Measurements from ENCODE around the gene CERS5.

The CERS5 gene

DNA sequence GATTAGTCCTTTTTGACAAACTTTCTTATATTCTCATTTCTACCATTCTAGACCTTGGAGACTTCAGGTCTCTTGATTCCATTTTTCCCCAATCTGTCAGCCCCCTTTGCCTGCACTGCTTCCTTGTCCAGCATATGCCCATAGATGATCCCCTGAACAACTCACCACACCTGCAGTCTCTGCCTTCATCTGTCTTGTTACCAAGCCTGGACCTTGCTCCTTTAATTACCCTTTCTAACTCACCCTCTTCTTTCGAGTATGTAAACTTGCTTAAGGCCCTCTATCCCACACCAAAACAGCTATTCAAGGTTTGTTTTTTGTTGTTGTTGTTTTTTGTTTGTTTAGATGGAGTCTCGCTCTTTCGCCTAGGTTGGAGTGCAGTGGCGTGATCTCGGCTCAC is 45.5 kb downstream of the CERS5 start:
- DNase-seq: no peak

- no peak for DNase-seq
These were observed 46.2 kb downstream of the CERS5 start for GRCh38 chr12:50120953-50121352.

DNA sequence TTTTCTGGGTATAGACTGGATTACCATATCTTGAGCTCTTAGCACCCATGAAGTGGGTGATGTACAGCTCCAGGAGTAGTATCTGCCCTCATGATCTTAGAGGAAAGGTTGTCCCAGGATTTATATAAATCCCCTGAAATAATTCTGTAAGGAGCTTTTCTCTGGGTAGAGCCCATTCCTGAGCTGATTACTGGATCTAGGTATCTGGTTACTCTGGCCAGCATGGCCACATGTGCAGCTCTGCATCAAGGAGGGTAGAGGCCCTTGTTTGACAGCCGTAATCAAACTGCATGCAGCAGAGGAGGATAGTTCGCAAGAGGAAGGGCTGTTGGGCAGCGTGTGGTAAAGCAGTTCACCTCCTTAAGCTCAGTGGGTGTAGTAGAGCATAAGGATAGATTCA is 46.6 kb downstream of the CERS5 start:
- DNase-seq: no peak

DNA sequence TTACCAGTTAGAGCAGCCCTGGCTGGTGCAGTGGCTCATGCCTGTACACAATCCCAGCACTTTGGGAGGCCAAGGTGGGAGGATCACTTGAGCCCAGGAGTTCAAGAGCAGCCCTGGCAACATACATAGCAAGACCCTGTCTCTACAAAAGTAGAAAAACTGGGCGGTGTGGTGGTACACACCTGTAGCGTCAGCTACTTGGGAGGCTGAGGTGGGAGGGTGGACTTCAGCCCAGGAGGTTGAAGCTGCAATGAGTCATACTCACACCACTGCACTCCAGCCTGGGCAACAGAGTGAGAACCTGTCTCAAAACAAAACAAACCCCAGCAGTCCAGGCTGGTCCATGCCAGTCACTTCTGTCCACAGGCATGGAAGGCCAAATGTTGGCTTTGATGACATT is 47.8 kb downstream of the CERS5 start:
- DNase-seq: no peak

DNA sequence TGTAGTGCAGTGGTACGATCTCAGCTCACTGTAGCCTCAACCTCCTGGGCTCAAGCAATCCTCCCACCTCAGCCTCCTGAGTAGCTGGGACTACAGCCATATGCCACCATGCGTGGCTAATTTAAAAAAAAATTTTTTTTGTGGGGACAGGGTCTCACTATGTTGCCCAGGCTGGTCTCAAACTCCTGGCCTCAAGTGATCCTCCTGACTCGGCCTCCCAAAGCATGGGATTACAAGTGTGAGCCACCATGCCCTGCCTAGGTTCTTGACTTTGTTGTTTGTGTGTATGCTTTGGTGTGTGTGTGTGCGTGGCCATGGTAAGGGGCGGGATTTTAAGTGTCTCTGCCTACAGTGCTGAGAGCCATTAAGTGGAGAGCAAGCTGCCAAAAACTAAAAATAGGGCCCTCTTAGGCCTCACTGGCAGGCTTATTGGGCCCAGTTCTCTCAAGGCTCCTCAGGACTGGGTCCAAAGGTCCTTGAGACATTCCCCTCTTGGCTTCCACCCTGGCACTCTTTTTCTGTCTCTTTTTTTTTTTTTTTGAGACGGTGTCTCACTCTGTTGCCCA is 50.0 kb downstream of the CERS5 start:
- no peak for DNase-seq

GRCh38 chr12:50112456-50113218 is 54.5 kb downstream of the CERS5 start:
- peak; percentile 39 for DNase-seq

- DNase-seq: peak; percentile 98
These were observed 55.3 kb downstream of the CERS5 start, which contains the start of gene COX14 for GRCh38 chr12:50111693-50112455. TSS of gene COX14 (plus strand) at chr12:50112236. CDS start at chr12:50120044, 7,808 bp downstream.

- DNase-seq: no peak
These were observed 55.8 kb downstream of the CERS5 start for GRCh38 chr12:50111395-50111692.

DNA sequence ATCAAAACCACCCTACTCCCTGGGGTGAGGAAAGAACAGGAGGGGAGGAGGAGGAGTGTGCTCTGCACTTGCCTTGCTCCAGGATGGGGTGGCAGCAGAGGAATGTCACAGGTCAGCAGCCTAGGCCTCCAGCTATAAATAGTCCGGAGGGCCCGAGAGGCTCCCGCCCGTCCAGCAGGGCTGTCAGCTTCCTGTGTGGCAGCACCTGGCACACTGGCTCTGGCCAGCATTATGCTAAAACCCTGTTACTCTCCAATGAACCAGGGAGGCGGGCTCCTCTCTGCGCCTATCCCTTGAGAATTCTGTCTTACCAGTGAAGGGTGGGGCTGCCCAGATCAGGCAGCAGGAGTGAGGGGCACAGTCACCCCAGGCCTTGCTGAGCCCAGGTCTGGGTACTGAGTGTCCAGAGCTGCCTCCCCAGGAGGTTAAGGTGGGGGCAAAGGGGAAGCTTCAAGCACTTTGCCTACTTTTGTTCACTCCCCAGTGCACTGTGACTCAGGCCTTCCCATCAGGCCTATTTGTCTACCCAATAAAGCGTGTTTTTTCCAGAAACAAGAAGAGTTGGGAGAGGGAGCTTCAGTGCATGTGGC is 56.3 kb downstream of the CERS5 start:
- peak; percentile 35 for DNase-seq

- DNase-seq: peak; percentile 56
These were observed 56.9 kb downstream of the CERS5 start for GRCh38 chr12:50110127-50110761.

GRCh38 chr12:50109319-50109718 is 57.9 kb downstream of the CERS5 start:
- no peak for DNase-seq

GRCh38 chr12:50107416-50108268 is 59.5 kb downstream of the CERS5 start:
- DNase-seq: no peak

GRCh38 chr12:50106907-50107306 is 60.3 kb downstream of the CERS5 start:
- no peak for DNase-seq

DNA sequence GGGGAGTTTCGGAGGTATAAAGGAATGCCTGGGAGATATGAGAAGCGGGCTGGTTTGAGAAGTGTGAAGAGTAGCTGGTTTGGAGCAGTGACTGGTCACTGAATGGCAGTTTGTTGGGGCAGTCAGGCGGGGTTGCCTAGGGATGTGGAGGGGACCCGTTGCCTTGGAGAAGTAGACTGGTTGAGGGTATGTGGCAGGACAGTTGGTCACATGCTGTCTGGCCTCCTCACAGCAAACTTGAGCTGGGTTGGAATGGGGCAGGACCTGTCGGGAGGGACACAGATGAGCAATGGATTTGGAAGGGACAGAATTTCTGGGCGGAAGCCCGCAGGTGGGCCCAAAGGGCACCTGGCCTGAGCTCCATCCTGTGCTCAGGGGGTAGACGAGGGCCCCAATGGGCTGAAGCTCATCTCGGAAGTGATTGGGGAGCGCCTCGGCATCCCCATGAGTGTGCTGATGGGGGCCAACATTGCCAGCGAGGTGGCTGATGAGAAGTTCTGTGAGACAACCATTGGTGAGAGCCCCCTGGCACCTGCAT is 61.2 kb downstream of the CERS5 start:
- no peak for DNase-seq

DNA sequence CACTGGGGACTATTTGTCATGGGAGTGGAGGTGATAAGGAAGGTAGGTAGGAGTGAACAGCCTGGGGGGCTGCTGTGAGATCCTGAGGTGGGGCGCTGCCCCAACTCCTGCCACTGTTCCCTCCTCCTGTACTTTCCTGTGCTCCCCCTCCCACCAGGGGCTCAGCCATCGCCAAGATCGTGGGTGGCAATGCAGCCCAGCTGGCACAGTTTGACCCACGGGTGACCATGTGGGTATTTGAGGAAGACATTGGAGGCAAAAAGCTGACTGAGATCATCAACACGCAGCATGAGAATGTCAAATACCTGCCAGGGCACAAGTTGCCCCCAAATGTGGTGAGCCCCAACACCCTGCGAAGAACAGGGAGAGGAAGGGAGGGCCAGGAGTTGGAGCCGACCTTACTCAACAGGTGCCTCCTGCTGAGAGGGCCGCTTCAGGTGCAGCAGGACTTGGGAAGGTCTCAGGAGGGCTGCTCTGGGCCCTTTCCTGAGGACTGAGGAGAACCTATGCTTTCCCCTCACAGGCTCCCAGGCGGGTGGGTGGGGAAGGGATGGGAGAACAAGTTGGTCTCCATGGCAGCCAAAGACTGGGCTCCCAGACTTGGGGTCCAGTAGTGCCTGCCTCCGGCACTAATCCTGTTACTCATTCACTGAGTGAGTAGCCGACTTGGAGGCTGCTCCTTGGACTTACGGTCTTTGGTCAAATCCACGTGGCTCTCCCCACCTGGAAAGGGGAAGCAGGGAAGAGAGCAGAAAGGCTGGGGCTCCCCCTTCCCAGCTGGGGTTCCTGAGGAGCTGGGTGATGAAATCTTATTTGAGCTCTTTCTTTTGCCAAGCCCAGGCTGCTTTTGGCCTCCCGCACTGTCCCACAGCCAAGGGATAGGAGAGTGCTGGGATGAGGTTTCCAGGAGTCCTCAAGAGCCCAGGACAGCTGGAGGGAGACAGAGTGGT is 62.5 kb downstream of the CERS5 start:
- DNase-seq: no peak

DNA sequence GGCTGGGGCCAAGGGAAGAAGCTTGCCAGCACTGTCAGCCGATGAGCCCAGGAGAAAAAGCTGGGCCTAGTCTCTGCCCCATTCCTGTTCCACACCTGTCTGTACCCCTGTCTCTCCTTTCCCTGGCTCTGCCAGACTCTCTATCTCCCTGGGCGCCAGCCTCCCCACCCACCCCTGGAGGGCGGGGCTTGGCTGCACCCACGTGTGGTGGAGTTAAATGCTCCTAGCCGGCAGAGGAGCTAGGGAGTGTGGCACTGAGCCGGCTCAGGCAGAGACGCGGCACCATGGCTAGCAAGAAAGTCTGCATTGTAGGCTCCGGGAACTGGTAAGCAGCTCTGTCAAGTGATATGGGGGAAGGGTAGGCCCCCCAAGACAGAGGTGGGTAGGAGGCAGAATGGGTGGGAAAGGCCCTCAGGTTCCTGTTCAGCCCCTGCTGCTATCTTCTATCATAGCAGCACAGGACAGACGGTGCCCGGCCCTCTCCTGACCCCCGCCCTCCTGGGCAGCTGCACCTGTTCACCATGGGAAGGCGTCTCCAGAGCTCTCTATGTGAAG is 63.3 kb downstream of the CERS5 start, which contains the start of gene GPD1:
Gene GPD1, plus strand, starts transcription at position 242 of the 555 bp plus-strand sequence. Its CDS starts 43 bp downstream, at position 285.
- DNase-seq: no peak

DNA sequence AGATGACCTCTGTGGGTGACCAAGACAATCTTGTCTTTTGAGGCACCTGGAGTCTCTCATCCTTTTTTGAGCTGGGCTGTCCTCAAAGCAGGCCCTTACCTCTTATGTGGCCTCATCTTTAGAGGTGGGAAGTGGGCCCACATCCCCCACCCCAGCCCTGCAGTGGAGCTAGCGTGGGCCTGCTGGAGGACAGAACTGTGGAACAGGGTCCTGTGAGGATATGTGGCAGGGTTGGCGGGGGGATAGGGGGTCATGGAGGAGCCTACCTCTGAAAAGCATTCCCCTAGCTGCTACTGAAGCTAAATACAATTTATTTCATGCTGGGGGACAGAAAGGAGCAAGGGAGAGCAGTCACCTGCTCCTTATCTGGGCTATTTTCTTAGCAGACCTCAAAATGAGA is 63.8 kb downstream of the CERS5 start:
- DNase-seq: no peak

- DNase-seq: no peak
These were observed 64.4 kb downstream of the CERS5 start for GRCh38 chr12:50102646-50103309.

GRCh38 chr12:50102131-50102531 is 65.0 kb downstream of the CERS5 start:
- DNase-seq: no peak

DNA sequence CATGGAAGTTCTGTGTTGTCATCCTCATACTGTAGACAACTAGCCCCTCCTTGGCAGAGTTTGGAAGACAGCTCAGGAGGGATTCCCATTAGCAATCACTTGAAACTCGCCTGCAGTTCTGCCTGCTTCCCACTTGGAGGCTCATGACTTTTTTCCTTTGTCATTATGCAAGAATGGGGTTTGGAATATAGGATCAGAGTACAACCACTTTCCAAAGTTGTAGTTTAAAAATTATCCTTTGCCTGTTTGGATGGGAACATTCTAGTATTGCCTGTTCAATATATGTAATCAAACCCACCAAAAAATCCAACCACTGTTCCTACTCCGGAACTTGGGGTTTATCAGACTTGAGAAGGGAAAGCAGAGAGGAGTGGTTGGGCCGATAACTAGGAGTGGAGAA is 65.5 kb downstream of the CERS5 start:
- DNase-seq: no peak

Data from GF-D8 (cell line).